ENCODE data around the gene CNOT6L.
A peak's percentile ranks its signal among the peaks of the same experiment; 100 is the strongest.

CNOT6L gene

DNA sequence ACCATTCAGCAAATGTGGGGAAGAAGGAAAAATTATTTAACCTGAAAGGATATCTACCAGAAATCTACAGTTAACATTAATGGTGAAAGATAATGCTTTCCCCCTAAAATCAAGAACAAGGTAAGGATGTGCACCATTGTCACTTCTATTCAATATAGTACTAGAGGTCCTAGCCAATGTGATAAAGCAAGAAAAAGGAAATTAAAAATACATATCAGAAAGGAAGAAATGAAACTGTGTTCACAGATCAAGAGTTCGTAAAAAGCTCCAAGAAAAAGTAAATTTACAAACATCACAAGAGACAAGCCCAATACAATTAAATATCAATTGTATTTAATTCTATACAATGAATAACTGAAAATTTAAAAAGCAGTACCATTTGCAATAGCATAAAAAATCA, 57.6 kb downstream of the CNOT6L start:
- in situ Hi-C loops (cut with HindIII; ENCODE audit: low sequenced_read_pairs) = no loop called here
- no peak for DNase-seq (ENCODE audit: low read depth)
- TF ChIP-seq, protein P1, sequence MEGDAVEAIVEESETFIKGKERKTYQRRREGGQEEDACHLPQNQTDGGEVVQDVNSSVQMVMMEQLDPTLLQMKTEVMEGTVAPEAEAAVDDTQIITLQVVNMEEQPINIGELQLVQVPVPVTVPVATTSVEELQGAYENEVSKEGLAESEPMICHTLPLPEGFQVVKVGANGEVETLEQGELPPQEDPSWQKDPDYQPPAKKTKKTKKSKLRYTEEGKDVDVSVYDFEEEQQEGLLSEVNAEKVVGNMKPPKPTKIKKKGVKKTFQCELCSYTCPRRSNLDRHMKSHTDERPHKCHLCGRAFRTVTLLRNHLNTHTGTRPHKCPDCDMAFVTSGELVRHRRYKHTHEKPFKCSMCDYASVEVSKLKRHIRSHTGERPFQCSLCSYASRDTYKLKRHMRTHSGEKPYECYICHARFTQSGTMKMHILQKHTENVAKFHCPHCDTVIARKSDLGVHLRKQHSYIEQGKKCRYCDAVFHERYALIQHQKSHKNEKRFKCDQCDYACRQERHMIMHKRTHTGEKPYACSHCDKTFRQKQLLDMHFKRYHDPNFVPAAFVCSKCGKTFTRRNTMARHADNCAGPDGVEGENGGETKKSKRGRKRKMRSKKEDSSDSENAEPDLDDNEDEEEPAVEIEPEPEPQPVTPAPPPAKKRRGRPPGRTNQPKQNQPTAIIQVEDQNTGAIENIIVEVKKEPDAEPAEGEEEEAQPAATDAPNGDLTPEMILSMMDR (IDR thresholded peaks at IDR 0.05; ENCODE audit: low read depth, low read length, missing control alignments) = no peak
- no peak overlapping the region for H3K4me3 ChIP-seq (ENCODE audit: low read depth, low read length)

- in situ Hi-C loops (cut with HindIII; ENCODE audit: low sequenced_read_pairs) = no loop called here
- no peak for DNase-seq (ENCODE audit: low read depth)
- H3K4me3 ChIP-seq (ENCODE audit: low read depth, low read length) = no peak overlapping the region
- TF ChIP-seq, protein P1 (IDR thresholded peaks at IDR 0.05; ENCODE audit: low read depth, low read length, missing control alignments) = no peak
These were observed 60.4 kb downstream of the CNOT6L start for GRCh38 chr4:77758804-77759203.

- H3K4me3 ChIP-seq (ENCODE audit: low read depth, low read length) = no peak overlapping the region
- TF ChIP-seq, protein P1 (IDR thresholded peaks at IDR 0.05; ENCODE audit: low read depth, low read length, missing control alignments) = no peak
- in situ Hi-C loops (cut with HindIII; ENCODE audit: low sequenced_read_pairs) = no loop called here
- no peak for DNase-seq (ENCODE audit: low read depth)
These were observed 67.4 kb downstream of the CNOT6L start for GRCh38 chr4:77751764-77752163.

DNA sequence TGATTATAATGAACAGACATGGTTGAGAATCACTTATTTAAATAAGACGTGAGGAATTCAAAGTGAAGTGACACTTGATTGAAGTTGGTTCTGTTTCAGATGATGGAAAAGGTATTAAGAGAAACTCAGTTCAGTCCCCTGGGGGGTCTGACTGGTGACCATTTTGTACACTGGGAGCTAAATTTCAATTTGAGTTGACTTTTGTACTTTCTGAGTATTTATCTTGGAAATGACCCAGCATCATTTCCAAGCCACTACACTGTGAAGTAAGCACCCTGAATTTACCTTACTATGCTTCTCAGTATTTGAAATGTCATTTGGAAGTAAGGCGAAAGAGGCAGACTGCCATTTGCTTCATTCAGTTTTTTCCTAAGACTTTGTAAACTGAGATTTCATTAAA, 73.4 kb downstream of the CNOT6L start:
- H3K4me3 ChIP-seq (ENCODE audit: low read depth, low read length) = no peak overlapping the region
- TF ChIP-seq, protein P1 (IDR thresholded peaks at IDR 0.05; ENCODE audit: low read depth, low read length, missing control alignments) = no peak
- no peak for DNase-seq (ENCODE audit: low read depth)
- in situ Hi-C loops (cut with HindIII; ENCODE audit: low sequenced_read_pairs) = no loop called here

- DNase-seq (ENCODE audit: low read depth) = no peak
- no peak overlapping the region for H3K4me3 ChIP-seq (ENCODE audit: low read depth, low read length)
- TF ChIP-seq, protein P1 (IDR thresholded peaks at IDR 0.05; ENCODE audit: low read depth, low read length, missing control alignments) = no peak
- in situ Hi-C loops (cut with HindIII; ENCODE audit: low sequenced_read_pairs) = no loop called here
These were observed 77.1 kb downstream of the CNOT6L start for GRCh38 chr4:77742054-77742453.

GRCh38 chr4:77740480-77740879, 78.7 kb downstream of the CNOT6L start:
- DNase-seq (ENCODE audit: low read depth) = no peak
- no peak overlapping the region for H3K4me3 ChIP-seq (ENCODE audit: low read depth, low read length)
- TF ChIP-seq, protein P1 (IDR thresholded peaks at IDR 0.05; ENCODE audit: low read depth, low read length, missing control alignments) = no peak
- in situ Hi-C loops (cut with HindIII; ENCODE audit: low sequenced_read_pairs) = no loop called here

GRCh38 chr4:77734928-77735327, 84.2 kb downstream of the CNOT6L start:
- TF ChIP-seq, protein P1 (IDR thresholded peaks at IDR 0.05; ENCODE audit: low read depth, low read length, missing control alignments) = no peak
- no peak overlapping the region for H3K4me3 ChIP-seq (ENCODE audit: low read depth, low read length)
- DNase-seq (ENCODE audit: low read depth) = peak; percentile 38
- in situ Hi-C loops (cut with HindIII; ENCODE audit: low sequenced_read_pairs) = no loop called here
